Daoy (cell line): ENCODE results near the gene CFAP74. TPM values are rescaled to one million over a fixed set of nuclear protein-coding genes. Genes with fewer than 3 reads are reported as not detected.
A peak's percentile ranks its signal among the peaks of the same experiment; 100 is the strongest.

Experiments used
- DNase-seq: peaks from one replicate; pipeline ENCODE4 v3.0.0-alpha.2; 2015; ENCODE audit warnings: low read depth
- total RNA-seq: library from RNA; depleted of rRNA; stranded (reverse); fragments of >200 nt; shearing (Covaris generic); gene quantifications from 2 replicates; pipeline ENCODE4 v1.2.3, GENCODE V29; 2014; rRNA removed

CFAP74 gene
- not detected in 2 replicates for total RNA-seq

GRCh38 chr1:2003541-2004131 lies at the start of gene CFAP74:
Gene CFAP74 (minus strand): TSS chr1:2003786. CDS start chr1:1990956, 12,830 bp downstream.
- DNase-seq: peak; percentile 85

GRCh38 chr1:2053217-2053616 lies 49.6 kb upstream of the CFAP74 start:
- peak; percentile 69 for DNase-seq

GRCh38 chr1:2052756-2053155 lies 49.2 kb upstream of the CFAP74 start:
- DNase-seq: no peak

GRCh38 chr1:2052054-2052679 lies 48.6 kb upstream of the CFAP74 start:
- peak; percentile 43 for DNase-seq

GRCh38 chr1:2050793-2051682 lies 47.5 kb upstream of the CFAP74 start:
- DNase-seq: peak; percentile 34

GRCh38 chr1:2050461-2050792 lies 46.8 kb upstream of the CFAP74 start:
- peak; percentile 72 for DNase-seq

- DNase-seq: peak; percentile 96
Observed at GRCh38 chr1:2049718-2050431, 46.3 kb upstream of the CFAP74 start, which contains the start of gene PRKCZ. Gene PRKCZ (plus strand): TSS chr1:2050411. CDS start chr1:2050631, 220 bp downstream.

GRCh38 chr1:2049225-2049717 lies 45.7 kb upstream of the CFAP74 start:
- peak; percentile 50 for DNase-seq

- no peak for DNase-seq
Observed at GRCh38 chr1:2047749-2048729, 44.5 kb upstream of the CFAP74 start.

GRCh38 chr1:2046953-2047748 lies 43.6 kb upstream of the CFAP74 start:
- DNase-seq: no peak

- peak; percentile 79 for DNase-seq
Observed at GRCh38 chr1:2046174-2046917, 42.8 kb upstream of the CFAP74 start.

GRCh38 chr1:2045468-2046173 lies 42.0 kb upstream of the CFAP74 start:
- DNase-seq: no peak

GRCh38 chr1:2044510-2045319 lies 41.1 kb upstream of the CFAP74 start:
- DNase-seq: peak; percentile 76

GRCh38 chr1:2043886-2044285 lies 40.3 kb upstream of the CFAP74 start:
- no peak for DNase-seq

GRCh38 chr1:2042830-2043773 lies 39.5 kb upstream of the CFAP74 start:
- no peak for DNase-seq

- no peak for DNase-seq
Observed at GRCh38 chr1:2041887-2042286, 38.3 kb upstream of the CFAP74 start.
